GM18867 (cell line): ENCODE data around the gene FADD.
"Not testable (repeated sequence)": the region's sequence is repeated elsewhere in the genome, so short reads cannot be mapped to it uniquely, and the experiment has no call there.

ENCODE experiments used
- ATAC-seq: cut with Tn5 transposase; IDR thresholded peaks from one replicate; pipeline ENCODE4 v1.9.1; 2021; ENCODE audit warnings: mild to moderate bottlenecking, moderate library complexity; ENCODE audit not compliant: unreplicated experiment

The FADD gene

GRCh38 chr11:70180906-70181305 lies 22.2 kb upstream of the FADD start:
- no peak for ATAC-seq

DNA sequence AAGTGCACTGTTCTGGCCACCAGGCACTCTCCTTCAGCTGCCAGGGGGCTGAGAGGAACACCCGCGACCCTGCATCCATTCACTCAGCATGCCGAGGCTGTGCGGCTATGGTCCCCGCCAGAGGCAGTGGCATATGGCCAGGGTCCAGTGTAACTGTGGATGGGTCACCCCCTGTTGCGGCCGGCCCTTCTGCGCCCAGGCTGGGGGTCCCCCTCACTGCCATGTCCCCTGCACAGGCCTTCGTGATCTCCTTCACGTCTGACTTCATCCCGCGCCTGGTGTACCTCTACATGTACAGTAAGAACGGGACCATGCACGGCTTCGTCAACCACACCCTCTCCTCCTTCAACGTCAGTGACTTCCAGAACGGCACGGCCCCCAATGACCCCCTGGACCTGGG lies 20.8 kb upstream of the FADD start:
- no peak for ATAC-seq

DNA sequence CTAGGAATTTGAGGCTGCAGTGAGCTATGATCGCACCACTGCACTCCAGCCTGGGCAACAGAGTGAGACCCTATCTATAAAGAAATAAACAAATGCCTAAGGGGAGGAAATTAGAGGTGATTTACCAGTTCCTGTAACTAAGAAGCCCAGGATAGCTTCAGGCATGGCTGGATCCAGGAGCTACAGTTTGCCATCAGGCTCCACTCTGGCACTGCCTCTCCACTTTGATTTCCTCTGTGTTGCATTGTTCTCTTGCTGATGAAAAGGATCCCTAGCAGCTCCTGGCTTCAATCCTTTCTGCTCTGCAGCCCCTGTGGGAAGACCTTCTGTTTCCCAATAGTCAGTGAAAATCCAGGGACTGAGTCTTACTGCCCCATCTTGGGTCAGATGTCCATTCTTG lies 20.1 kb upstream of the FADD start:
- ATAC-seq, result no peak

GRCh38 chr11:70183483-70184176 lies 19.5 kb upstream of the FADD start:
- no peak for ATAC-seq

GRCh38 chr11:70184396-70184795 lies 18.7 kb upstream of the FADD start:
- ATAC-seq, result no peak

- no peak for ATAC-seq
Measured at GRCh38 chr11:70185348-70186055, 17.6 kb upstream of the FADD start.

- ATAC-seq, result no peak
Measured at GRCh38 chr11:70186420-70186819, 16.7 kb upstream of the FADD start.

GRCh38 chr11:70186936-70187335 lies 16.2 kb upstream of the FADD start:
- ATAC-seq, result no peak

- ATAC-seq, result no peak
Measured at GRCh38 chr11:70187771-70188170, 15.3 kb upstream of the FADD start.

GRCh38 chr11:70189622-70190021 lies 13.5 kb upstream of the FADD start:
- ATAC-seq, result no peak

DNA sequence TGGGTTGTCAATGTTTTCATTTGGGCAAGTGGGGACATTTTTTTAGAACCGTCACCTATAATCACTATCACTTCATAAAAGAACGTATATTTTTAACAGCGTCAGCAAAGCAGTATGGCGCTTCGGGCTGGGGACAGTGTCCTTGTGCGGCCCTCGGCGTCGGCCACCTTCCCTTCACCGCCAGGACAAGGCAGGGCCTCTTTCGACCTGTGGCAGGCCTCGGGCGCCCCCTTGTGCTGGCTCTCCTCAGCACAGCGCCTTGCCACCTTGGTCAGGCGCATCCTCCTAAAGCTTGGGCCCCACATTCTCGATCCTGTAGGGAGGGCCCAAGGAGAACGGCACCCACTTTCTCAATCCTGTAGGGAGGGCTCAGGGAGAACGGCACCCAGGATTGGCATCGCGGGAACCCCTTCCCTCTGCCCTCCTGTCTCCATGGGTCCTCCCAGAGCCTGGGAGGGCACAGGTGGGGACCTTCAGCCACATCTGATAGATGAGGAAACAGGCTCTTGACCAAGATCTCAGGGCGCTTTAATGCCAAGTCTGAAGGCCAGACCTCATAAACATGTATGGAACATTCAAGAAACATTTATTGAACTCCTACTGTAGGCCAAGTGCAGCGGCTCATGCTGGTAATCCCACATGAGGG lies 11.5 kb upstream of the FADD start:
- ATAC-seq, result no peak

- no peak for ATAC-seq
Measured at GRCh38 chr11:70192666-70193410, 10.3 kb upstream of the FADD start.

- no peak for ATAC-seq
Measured at GRCh38 chr11:70193411-70194292, 9.4 kb upstream of the FADD start.

DNA sequence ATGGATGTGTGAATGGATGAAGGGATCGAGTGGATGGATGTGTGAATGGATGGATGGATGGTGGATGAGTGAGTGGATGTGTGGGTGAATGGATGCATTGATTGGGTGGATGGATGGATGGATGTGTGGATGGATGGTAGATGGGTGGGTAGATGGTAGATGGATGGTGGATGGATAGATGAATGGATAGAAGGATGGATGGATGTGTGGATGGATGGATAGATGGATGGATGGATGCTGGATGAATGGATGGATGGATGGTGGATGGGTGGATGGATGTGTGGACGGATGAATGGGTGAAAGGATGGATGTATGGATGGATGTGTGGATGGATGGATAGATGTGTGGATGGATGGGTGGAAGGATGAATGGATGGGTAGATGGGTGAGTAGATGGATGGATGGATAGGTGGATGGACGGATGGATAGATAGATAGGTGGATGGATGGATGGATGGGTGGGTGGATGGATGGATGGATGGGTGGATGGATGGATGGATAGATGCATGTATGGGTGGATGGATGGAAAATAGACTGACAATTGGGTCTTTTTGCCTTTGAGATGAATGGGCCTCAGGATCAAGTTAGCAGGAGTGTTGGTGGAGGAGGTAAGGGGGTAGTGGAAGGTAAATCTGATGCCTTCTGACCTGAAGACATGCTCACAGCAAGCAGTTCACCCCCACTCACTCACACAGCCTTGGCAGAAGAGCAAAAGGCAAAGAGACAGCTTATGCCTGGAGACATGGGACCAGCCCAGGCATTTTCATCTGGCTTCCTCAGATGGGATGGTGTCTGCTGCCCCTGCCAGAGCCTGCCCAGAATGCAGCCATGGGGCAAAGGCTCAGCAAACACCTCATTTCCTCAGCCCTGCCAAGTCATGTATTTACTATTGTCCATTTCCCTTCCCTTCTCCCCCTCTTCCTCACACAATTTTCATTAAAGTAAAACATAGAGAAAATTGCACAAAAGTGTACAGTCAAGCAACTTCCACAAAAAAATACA lies 8.0 kb upstream of the FADD start:
- ATAC-seq, result no peak

GRCh38 chr11:70200212-70200844 lies 2.8 kb upstream of the FADD start:
- ATAC-seq, result no peak

- ATAC-seq, result not testable (repeated sequence)
Measured at GRCh38 chr11:70201047-70201446, 2.0 kb upstream of the FADD start.

DNA sequence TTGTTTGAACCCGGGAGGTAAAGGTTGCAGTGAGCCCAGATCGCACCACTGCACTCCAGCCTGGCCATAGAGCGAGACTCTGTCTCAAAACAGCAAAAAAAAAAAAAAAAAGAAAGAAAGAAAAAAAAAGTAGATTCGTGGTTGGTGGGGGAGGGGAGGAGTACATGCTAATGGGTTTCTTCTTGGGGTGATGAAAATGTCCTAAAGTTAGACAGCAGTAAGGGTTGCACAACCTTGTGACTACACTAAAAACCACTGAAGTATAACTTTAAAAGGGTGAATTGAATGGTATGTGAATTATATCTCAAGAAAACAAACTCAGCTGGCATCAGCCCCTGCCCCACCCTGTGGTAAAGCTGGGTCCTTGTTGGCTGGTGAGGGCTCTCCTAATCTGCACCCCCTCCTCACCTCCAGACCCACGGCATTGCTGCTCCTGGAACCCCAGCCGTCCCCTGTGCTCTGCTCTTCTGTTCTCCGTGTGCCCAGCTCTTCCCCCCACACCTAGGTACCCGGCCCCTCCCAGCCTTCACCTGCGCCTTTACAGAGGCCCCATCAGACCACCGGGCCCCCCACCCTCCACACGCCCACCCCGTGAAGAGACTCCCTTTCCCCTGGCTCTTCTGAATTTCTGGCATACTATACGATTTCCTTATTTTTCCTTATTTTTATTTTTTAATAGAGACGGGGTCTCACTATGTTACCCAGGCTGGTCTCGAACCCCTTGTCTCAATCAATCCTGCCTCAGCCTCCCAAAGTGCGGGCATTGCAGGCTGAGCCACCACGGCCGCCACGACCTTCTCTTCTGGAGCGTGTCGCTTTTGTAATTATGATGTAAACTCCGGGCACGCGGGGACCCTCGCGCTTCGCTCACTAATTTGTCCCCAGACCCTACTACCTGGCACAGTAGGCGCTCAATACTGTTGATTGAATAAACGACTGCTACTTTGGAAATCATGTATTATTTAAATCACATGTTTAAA lies 924 bp upstream of the FADD start:
- no peak for ATAC-seq
